ENCODE results near the gene CASKIN1. TPM values are rescaled to one million over a fixed set of nuclear protein-coding genes. Genes with fewer than 3 reads are reported as not detected.

Gene CASKIN1
- total RNA-seq, 1 experiment from 2014 or later, result 7.9 TPM

DNA sequence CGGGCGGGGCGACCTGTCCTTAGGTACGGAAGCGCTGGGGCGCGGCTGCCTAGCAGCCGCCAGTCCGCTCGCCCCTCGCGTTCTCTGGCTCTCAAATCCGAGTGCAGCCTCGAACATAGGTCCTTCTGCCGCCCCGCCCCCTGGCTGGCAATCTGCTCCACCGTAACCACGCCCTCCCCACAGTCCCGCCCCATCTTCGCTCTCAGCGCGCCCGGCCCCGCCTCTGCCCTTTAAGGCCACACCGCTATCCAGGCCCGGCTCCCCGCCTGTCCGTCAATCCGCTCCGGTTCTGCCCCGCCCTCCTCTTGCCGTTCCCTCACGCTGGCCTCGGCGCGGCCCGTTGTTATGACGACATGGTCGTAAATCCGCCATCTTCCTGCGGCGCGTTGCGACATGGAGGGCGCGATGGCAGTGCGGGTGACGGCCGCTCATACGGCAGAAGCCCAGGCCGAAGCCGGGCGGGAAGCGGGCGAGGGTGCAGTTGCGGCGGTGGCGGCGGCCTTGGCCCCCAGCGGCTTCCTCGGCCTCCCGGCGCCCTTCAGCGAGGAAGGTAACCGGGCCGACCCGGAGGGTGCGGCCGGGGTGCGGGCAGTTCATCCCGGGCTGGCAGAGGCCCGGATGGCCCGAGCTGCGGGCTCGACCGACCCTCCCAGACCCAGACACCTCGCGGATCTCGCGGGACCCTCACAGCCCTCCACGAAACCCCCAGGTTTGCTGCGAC lies 27.0 kb upstream of the CASKIN1 start, which contains the start of gene E4F1:
TSS of gene E4F1 (plus strand) at position 371 of the 721 bp plus-strand sequence. CDS start at position 394, 23 bp downstream.
- Histone ChIP-seq H3K14ac (ENCODE audit: insufficient read depth, low read length) (peak within 1 kb of the TSS; percentile 36; the same call in 1 of the 2 replicates), H3K56ac (ENCODE audit: insufficient read length, low read depth, low read length) (no peak within 1 kb of the TSS), H4K91ac (ENCODE audit: insufficient read length, low read depth, low read length) (no peak within 1 kb of the TSS), H3K9me3 (ENCODE audit: control insufficient read depth, low read depth, low read length) (no peaks in the 10 kb centered on the region), H3K9ac (ENCODE audit: extremely low read depth, insufficient read length, low read length) (peak within 1 kb of the TSS; percentile 60), H3K18ac (ENCODE audit: insufficient read length, low read depth, low read length) (peak within 1 kb of the TSS; percentile 27), H3K27me3 (ENCODE audit: insufficient read depth, low read length) (no peaks in the 10 kb centered on the region; the same call in 1 of the 2 replicates), H2AFZ (ENCODE audit: low read length) (no peak within 1 kb of the TSS), H2BK20ac (ENCODE audit: low read depth, low read length, poor library complexity, severe bottlenecking) (no peak within 1 kb of the TSS), H2AK5ac (ENCODE audit: insufficient read length, low read length) (no peak within 1 kb of the TSS), H2BK5ac (ENCODE audit: insufficient read length, low read length) (no peak within 1 kb of the TSS), H4K8ac (replicated peaks; ENCODE audit: insufficient read length, low read depth, low read length) (no peak within 1 kb of the TSS), H3K23me2 (ENCODE audit: insufficient read length, low read depth, low read length, poor library complexity, severe bottlenecking) (no peaks in the 10 kb centered on the region), H3K79me2 (ENCODE audit: insufficient read depth, low read length) (peaks cover 5% of the 10 kb centered on the region; the same call in 1 of the 2 replicates), H2BK15ac (ENCODE audit: low read depth, low read length) (no peak within 1 kb of the TSS), H4K20me1 (ENCODE audit: control insufficient read depth, insufficient read depth, insufficient read length) (no peaks in the 10 kb centered on the region), H3K4me1 (ENCODE audit: insufficient read depth, low read length) (no peaks in the 10 kb centered on the region), H3T11ph (ENCODE audit: low read length) (no peak within 1 kb of the TSS), H3K4ac (ENCODE audit: low read depth, low read length) (no peak within 1 kb of the TSS), H3K4me2 (ENCODE audit: insufficient read depth, insufficient read length, low read length) (peak within 1 kb of the TSS; percentile 56), H2BK12ac (ENCODE audit: insufficient read length, low read depth, low read length) (no peak within 1 kb of the TSS), H3K27ac (ENCODE audit: insufficient read length, low read depth, low read length) (no peak within 1 kb of the TSS), H3K23ac (ENCODE audit: insufficient read length, low read depth, low read length) (no peak within 1 kb of the TSS), H2BK120ac (ENCODE audit: low read depth, low read length, poor library complexity, severe bottlenecking) (no peak within 1 kb of the TSS), H3K79me1 (ENCODE audit: insufficient read depth, low read depth, low read length, poor library complexity, severe bottlenecking) (no peaks in the 10 kb centered on the region), H4K5ac (ENCODE audit: insufficient read length, low read depth, low read length) (no peak within 1 kb of the TSS)
- no CpG with 5 or more reads among the region's 82 CpGs for WGBS (ENCODE audit: extremely low coverage, insufficient read length, low lambda C conversion rate)
- peaks cover 3% of the 10 kb centered on the region in 2 experiments; a peak in 2 of 4 replicates for H3K4me1 Mint-ChIP-seq
- TF ChIP-seq CTCF (conservative IDR thresholded peaks at IDR 0.05), result no peak
- peak; percentile 100 for DNase-seq
- H3K36me3 Mint-ChIP-seq (ENCODE audit: insufficient read depth in 1 of 3, low read depth in 3 of 3), result peaks cover 0 to 3% (median 0%) of the 10 kb centered on the region in 3 experiments; a peak in 3 of 7 replicates
- H3K4me3 Mint-ChIP-seq, result peak within 1 kb of the TSS; percentile 80 to 84
- H3K9me3 Mint-ChIP-seq, result no peaks in the 10 kb centered on the region
- peak within 1 kb of the TSS in 2 of 3 experiments; percentile 55 to 75; a peak in 3 of 7 replicates for H3K27ac Mint-ChIP-seq
- no peaks in the 10 kb centered on the region for H3K27me3 Mint-ChIP-seq (ENCODE audit: low read depth)

All from H9 (cell line).